GM18498 (cell line): Measurements from ENCODE around the gene GDPD3.

Experiments used
- ATAC-seq: cut with Tn5 transposase; IDR thresholded peaks from one replicate; pipeline ENCODE4 v1.9.1; 2021; ENCODE audit warnings: mild to moderate bottlenecking, moderate library complexity; ENCODE audit not compliant: unreplicated experiment

GDPD3 gene

GRCh38 chr16:30082545-30083090, 30.7 kb downstream of the GDPD3 start:
- ATAC-seq: no peak

- ATAC-seq: no peak
Measured at GRCh38 chr16:30079480-30079879, 33.9 kb downstream of the GDPD3 start.

GRCh38 chr16:30078744-30079143, 34.6 kb downstream of the GDPD3 start:
- no peak for ATAC-seq

- no peak for ATAC-seq
Measured at GRCh38 chr16:30077656-30078055, 35.7 kb downstream of the GDPD3 start.

DNA sequence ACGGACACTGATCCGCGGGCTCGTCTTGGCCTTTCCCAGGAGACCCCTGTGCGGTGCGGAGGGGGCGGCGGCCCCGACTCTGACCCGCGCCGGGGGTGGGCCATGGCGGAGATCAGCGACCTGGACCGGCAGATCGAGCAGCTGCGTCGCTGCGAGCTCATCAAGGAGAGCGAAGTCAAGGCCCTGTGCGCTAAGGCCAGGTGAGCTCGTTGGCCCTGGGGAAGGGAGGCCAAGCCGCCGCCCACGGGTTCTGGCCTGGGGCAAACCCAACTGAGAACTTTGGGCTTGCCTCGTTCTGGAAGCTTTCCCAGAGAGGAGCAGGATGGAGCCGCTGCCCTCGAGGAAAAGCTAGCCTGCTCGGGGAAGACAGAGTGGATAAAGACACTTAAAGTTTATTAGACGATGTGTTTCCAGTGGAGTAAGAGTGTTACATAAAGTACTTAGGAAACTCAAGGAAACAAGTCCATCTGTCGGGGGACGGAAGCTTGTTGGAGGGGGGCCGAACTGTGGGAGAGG, 37.0 kb downstream of the GDPD3 start:
- peak; percentile 36 for ATAC-seq

- ATAC-seq: peak; percentile 77
Measured at GRCh38 chr16:30075503-30076275, 37.6 kb downstream of the GDPD3 start, which contains the start of gene PPP4C. Gene PPP4C, plus strand, starts transcription at chr16:30075994. Its CDS starts 384 bp downstream, at chr16:30076378.

DNA sequence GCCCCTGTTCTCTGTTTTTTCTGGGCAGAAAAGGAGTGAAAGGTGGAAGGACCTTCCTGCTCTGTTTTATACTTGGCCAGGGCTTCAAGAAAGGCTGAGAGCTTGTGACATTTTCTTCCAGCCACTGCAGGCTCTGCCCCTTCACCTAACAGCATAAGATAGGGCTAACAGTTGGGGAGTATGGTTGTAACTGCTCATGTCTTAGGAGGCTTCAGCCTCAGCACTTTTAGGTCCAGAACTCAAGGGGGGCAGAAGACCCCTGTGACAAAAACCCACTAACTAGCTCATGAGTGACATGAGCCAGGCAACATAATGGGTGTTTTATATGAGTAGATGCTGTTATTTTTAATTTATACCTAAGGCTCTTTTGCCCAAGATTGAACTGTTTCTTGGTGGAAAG, 42.8 kb downstream of the GDPD3 start:
- no peak for ATAC-seq

GRCh38 chr16:30069611-30070462, 43.5 kb downstream of the GDPD3 start:
- no peak for ATAC-seq

- no peak for ATAC-seq
Measured at GRCh38 chr16:30068750-30069610, 44.4 kb downstream of the GDPD3 start.

DNA sequence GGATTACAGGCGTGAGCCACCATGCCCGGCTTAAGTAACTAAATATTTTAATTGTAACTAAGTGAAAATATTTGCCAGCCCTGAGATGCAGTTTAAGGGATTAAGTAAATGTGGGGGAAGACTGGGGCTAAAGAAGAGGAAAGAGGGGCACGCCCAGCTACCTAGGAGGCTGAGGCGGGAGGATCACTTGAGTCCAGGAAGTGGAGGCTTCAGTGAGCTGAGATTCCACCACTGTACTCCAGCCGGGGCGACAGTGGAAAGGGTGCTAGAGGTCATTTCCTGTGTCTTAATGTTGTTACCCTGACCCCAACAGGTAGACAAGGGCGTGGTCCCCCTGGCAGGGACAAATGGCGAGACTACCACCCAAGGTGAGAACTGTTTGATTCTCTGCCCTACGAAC, 45.0 kb downstream of the GDPD3 start:
- ATAC-seq: no peak

DNA sequence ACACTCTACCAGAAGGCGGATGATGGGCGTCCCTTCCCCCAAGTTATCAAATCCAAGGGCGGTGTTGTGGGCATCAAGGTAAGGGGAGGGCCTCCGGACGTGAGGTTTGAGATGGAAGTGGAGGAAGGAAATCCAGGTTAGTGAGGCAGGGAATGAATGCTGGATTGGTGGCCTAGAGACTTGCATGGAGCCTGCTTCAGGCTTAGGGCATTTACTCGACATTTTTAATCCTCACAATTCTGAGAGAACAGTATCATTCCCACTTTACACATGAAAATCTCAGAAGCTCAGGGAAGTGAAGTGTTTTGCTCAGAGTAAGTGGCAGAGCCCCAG, 45.8 kb downstream of the GDPD3 start:
- no peak for ATAC-seq

GRCh38 chr16:30066761-30067583, 46.4 kb downstream of the GDPD3 start:
- ATAC-seq: no peak

- no peak for ATAC-seq
Measured at GRCh38 chr16:30065943-30066760, 47.2 kb downstream of the GDPD3 start.

- peak; percentile 76 for ATAC-seq
Measured at GRCh38 chr16:30065102-30065942, 48.0 kb downstream of the GDPD3 start, which contains the start of gene ALDOA. Gene ALDOA, plus strand, starts transcription at chr16:30065760. Its CDS starts 1,138 bp downstream, at chr16:30066898.

- ATAC-seq: peak; percentile 1
Measured at GRCh38 chr16:30064729-30065101, 48.6 kb downstream of the GDPD3 start.

DNA sequence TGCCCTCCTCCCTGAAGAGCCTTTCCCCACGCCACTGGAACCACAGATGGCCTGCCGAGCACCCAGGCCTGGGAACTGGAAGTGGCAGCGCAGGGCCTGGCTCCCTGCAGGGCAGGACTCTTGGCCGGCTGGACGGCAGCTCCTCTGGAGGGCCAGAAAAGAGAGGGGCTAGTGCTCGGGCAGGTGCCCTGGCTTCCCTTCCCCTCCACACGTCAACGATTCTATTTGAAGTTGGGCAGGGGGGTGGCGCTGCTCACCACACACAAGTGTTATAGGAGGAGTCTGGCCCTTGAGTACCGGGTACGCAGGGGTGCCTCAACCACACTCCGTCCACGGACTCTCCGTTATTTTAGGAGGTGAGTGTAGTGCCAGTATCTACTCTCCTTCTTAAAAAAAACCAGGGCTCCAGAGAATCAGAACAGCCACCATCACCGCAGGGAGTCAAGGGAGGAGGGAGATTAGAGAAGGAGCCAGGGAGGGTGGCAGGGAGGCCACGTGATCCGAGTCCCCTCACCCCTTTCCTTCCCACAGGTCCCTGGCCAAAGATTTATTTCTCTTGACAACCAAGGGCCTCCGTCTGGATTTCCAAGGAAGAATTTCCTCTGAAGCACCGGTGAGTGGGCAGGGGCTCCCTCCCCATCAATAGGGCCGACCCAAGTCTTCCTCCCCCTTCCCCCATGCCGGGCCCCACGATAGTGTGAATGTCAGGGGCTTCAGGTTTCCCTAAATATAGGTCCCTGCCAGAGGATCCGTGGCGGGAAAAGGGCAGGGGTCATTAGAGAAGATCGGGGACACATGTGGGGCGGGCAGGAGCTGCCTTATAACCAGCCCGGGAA, 49.2 kb downstream of the GDPD3 start:
- ATAC-seq: peak; percentile 36

DNA sequence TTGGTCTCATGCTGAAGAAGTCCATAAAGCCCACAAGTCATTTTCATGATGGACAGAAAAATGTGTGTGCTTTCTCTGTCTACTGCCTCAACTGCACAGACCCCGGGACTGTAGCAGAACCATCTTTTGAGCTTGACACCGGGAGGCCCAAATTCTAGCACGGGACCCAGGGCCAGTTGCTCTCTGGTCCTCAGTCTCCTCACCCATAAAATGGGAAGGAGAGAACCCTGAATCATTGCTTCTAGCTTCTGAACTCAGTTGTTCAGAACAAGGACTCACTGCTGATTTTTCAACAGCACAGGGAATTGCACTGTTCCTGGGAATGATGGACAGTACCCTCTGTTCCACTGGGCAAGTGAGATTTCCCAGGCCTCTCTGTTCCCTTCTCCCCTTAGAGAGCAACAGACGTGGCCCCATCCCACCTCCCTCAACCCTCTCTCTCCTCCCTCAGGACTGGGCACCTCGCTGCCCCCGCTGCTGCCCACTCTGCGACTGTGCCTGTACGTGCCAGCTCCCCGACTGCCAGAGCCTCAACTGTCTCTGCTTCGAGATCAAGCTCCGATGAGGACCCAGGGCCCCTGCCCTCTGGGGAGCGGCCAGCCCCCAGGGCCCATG, 50.0 kb downstream of the GDPD3 start:
- ATAC-seq: no peak
